A673 (cell line): ENCODE results near the gene SEZ6L.

ENCODE experiments used
- CTCF ChIP-seq: fragments of 300-800, 200-600 bp; sonication (generic); conservative IDR thresholded peaks from 2 replicates; pipeline ENCODE4 v1.5.1; 2017; ENCODE audit warnings: low read depth, mild to moderate bottlenecking, antibody characterized with exemption, low read length, moderate library complexity, mixed read lengths
- EZH2 ChIP-seq: fragments of 200-600 bp; sonication (generic); IDR thresholded peaks from 2 replicates; pipeline ENCODE4 v1.6.1; 2017; ENCODE audit warnings: borderline replicate concordance, low read depth, mild to moderate bottlenecking, mixed read lengths, antibody characterized with exemption, low read length; ENCODE audit not compliant: poor library complexity, severe bottlenecking

GRCh38 chr22:26188341-26188740 lies 19.1 kb downstream of the SEZ6L start:
- TF ChIP-seq CTCF = no peak
- no peak for TF ChIP-seq EZH2
